ENCODE measurements around the gene HYCC2.
"Not testable (repeated sequence)": the region's sequence is repeated elsewhere in the genome, so short reads cannot be mapped to it uniquely, and the experiment has no call there.

Gene HYCC2

DNA sequence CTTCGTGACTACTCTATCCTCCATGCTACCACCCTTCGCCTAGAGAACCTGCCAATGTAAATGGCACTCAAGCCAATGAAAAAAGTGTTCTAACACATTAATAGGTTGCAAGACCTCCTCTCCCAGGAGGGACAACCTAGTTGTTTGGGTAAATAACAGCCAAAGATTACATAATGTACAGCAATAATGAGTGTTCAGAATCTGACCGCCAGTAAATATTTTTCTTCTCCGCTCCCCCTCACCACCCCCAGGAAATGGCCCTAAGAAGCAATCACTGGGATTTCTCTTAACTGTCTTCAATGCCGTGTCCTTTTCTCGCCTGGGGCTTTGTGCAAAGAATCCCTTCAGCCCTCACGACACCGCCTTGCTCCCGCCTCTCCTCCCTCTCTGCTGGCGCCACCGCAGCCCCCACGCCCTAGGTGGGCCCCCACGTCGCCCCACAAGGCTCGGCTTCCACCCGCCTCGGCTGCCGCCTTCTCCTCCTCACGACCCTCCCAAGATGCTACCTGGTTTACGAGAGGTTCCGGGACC, 458 bp downstream of the HYCC2 start:
- no peak for DNase-seq

DNA sequence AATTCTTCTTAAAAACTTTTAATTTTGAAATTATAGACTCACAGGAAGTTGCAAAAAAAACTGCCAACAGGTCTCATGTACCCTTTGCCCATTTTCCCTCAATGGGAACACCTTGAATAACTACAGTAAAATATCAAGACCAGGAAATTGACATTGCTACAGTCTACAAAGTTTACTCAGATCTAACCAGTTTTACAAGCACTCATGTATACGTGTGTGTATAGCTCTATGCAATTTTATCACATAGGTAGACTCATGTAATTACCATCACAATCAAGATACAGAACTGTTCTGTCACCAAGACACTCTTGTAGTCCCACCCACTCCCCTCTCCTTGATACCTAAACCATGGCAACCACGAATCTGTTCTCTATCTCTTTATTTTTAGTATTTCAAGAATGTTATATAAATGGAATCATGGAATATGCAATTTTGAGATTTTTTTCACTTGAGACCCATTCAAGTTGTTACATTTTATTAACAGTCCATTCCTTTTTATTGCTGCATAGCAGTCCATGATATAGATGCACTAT, 6.6 kb downstream of the HYCC2 start:
- no peak for DNase-seq

DNA sequence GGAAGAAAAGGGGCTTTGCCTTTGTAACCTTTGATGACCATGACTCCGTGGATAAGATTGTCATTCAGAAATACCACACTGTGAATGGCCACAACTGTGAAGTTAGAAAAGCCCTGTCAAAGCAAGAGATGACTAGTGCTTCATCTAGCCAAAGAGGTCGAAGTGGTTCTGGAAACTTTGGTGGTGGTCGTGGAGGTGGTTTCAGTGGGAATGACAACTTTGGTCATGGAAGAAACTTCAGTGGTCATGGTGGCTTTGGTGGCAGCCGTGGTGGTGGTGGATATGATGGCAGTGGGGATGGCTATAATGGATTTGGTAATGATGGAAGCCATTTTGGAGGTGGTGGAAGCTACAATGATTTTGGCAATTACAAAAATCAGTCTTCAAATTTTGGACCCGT, 8.0 kb downstream of the HYCC2 start:
- DNase-seq: not testable (repeated sequence)

DNA sequence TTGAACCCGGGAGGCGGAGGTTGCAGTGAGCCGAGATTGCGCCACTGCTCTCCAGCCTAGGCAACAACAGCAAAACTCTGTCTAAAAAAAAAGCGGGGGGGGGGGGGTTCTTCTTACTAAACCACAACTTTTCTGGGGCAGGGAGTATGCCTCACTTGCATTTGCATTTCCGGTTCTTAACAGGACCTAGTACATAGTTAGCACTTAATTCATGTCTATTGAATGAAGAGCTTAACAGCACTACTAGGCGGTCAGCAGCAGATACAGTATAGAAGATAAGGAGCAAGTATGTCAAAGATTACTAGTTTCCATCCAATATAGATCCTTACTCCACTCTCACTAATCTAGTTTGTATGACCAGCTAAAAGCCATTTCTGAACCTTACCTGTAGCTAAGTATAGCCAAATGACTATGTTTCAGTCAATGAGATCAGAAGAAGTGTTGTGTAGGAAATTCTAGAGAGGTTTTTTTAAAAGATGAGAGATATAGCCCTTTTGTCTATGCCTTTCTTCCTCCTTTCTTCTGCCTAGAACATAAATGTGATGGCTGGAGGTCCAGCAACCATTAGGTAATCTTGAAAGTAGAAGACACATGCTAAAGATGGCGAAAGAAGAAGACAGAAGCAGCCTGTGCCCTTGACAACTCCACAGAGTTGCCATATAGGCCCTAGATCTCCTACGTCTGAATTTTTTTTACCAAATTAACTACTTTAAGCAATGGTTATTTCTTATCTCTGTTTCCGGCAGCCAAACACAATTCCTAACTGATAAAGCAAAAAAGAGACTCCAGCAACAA, 11.3 kb downstream of the HYCC2 start:
- DNase-seq: no peak

DNA sequence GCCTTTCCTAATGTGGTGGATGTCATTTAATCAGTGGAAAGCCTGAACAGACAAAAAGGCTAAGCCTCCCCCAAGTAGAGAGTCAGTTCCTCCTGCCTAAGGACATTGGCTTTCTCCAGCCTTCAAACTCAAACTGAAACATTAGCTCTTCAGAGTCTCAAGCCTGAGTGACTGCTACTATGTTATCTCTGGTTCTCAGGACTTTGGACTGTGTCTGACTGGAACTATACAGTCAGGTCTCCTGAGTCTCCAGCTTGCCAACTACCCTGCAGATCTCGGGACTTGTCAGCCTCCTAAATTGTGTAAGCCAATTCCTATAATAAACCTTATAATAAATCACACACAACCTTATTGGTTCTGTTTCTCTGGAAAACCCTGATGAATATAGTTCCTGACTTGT, 12.6 kb downstream of the HYCC2 start:
- no peak for DNase-seq

DNA sequence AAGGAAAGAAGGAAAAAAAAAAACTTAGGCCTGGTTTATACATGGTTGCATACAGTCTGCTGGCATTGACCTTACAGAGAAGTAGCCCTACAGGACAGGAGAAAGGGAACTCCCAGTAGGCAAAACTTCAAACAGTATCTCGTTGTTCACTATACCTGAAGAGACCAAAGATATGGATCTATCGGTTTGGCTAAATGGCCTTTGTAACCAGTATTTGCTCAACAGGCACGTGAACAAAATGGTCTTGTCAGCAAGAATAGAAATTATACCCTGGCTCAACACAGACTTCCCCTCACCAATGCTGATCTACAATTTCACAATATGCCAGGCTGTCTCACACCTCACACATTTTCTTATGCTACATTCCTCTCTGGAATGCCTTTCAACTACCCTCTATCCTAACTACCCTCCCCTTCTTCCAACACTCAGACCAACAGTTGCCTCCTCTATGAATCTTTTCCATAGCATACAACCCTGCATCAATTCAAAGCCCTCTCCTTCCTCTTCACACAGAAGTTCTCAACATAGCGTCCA, 13.7 kb downstream of the HYCC2 start:
- no peak for DNase-seq

DNA sequence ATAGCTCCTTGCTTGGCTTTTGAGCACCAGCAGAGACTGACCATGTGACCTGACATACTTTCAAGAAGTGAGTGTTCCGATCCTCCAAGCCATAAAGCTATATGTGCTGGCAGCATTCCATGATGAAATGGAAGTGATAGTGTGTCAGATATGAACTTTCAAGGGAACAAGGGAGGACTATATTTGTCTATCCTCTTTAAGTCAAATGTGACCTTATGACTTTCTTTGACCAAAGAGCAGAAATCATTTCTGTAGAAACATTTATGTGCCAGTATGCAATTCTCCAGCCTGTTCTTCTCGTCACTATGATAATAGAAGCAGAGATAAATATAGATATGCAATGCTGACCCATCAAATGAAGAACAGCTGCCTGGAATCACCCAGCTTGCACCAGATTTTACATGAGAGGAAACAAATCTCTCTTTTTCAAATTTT, 14.4 kb downstream of the HYCC2 start:
- no peak for DNase-seq

DNA sequence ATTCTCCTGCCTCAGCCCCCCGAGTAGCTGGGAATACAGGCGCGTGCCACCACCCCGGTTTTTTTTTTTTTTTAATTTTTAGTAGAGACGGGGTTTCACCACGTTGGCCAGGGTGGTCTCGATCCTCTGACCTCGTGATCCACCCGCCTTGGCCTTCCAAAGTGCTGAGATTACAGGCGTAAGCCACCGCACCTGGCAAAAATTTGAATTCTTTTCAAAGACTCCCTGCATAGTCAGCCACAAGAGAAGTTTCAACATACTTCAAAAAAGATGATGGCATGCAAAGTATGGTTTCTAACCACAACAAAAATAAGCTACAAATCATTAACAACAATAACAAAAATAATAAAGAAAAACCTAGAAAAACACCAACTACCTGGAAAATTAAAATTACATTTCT, 22.0 kb downstream of the HYCC2 start:
- no peak for DNase-seq

DNA sequence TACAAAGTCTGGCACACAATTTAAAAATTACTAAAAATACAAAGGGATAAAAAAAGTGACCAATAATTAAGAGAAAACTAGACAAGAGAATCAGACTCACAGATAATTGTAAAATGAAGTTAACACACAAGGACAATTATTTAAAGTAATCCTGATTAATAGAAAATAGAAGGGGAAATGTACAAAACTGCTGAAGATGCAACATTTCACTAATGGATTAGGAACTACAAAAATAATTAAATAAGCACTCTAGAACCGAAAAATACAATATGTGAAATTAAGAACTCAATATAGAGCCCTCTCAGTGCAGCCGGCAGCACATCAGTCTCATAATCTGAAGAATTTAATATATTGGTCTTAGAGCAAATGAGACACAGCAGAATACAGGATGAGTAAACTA, 24.6 kb downstream of the HYCC2 start:
- DNase-seq: no peak

DNA sequence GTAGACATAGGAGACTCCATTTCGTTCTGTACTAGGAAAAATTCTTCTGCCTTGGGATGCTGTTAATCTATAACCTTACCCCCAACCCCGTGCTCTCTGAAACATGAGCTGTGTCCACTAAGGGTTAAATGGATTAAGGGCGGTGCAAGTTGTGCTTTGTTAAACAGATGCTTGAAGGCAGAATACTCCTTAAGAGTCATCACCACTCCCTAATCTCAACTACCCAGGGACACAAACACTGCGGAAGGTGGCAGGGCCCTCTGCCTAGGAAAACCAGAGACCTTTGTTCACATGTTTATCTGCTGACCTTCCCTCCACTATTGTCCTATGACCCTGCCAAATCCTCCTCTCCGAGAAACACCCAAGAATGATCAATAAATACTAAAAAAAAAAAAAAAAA, 28.4 kb downstream of the HYCC2 start:
- DNase-seq: not testable (repeated sequence)

DNA sequence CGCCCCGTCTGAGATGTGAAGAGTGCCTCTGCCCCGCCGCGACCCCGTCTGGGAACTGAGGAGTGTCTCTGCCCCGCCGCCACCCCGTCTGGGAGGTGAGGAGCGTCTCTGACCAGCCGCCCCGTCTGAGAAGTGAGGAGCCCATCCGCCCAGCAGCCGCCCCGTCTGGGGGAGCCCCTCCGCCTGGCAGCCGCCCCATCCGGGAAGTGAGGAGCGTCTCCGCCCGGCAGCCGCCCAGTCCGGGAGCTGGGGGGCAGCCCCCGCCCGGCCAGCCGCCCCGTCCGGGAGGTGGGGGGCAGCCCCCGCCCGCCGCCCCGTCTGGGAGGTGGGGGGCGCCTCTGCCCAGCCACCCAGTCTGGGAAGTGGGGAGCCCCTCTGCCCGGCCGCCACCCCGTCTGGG, 29.0 kb downstream of the HYCC2 start:
- not testable (repeated sequence) for DNase-seq

DNA sequence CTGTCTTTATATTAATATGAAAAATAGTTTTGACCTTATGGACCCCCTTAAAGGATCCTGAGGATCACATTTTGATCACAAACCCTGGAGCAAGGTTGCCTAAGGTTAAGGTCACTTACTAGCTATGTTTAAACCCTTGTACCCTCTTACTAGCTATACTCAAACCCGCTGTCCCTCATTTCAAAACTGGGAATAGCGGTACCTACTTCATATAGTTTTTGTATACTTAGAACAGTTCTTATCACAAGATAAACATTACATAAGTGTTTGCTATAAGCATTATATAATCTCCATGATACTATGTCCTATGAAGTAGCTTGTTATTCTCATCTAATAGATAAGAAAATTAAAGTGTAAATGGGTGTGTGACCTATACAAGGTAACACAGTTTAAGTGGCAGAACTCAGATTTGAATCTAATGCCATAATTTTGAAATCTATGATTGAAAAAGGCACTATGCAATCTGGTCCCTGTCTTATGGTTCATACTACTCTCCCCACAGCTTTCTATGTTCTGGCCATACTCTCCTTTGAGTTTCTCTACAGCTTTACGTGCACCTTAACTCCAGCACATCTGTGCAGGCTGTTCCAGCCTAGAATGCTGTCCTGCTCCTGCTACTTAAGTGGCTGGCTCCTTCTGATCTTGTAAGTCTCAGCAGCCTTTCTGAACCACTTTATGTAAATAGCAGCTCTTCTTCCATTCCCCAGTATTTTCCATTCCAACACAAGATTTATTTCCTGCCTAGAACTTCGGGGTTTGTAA, 30.4 kb downstream of the HYCC2 start:
- DNase-seq: no peak

DNA sequence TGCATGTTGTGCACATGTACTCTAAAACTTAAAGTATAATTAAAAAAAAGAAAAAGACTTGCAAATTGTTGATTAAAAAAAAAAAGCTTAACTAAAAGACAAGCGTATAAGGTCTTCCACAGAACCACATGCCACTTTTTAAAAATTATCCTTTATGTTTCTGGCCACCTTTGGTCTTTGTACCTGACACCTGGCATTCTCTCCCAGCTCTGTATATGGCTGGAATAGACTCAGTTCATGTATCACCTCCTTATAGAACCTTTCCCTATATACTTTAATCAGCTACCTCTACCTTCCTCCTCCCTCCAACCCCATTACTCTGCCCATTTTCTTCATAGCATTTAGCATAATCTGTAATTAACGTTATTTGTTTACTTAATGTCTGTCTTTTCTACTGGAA, 32.6 kb downstream of the HYCC2 start:
- DNase-seq: no peak

DNA sequence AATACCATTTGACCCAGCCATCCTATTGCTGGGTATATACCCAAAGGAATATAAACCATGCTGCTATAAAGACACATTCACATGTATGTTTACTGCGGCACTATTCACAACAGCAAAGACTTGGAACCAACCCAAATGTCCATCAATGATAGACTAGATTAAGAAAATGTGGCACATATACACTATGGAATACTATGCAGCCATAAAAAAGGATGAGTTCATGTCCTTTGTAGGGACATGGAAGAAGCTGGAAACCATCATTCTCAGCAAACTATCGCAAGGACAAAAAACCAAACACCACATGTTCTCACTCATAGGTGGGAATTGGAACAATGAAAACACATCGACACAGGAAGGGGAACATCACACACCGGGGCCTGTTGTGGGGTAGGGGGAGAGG, 33.1 kb downstream of the HYCC2 start:
- DNase-seq: not testable (repeated sequence)

DNA sequence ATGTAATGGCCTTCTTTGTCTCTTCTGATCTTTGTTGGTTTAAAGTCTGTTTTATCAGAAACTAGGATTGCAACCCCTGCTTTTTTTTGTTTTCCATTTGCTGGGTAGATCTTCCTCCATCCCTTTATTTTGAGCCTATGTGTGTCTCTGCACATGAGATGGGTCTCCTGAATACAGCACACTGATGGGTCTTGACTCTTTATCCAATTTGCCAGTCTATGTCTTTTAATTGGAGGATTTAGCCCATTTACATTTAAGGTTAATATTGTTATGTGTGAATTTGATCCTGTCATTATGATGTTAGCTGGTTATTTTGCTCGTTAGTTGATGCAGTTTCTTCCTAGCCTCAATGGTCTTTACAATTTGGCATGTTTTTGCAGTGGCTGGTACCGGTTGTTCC, 37.1 kb downstream of the HYCC2 start:
- DNase-seq: not testable (repeated sequence)

DNA sequence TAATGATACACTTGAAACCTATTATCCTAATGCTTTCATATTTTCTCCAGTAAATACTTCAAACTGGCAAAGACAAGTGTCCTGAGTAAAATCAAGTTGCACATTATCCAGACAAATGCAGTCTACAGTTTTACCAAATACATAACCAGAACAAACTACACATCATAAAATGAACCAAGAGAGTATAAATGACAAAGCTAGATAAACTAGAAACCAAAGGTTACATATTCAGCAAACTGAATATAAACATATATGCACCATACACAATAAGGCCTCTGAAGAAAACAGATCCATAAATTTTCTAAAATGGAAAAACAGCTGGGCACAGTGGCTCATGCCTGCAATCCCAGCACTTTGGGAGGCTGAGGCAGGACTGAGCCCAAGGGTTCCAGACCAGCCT, 47.0 kb downstream of the HYCC2 start:
- DNase-seq: no peak

DNA sequence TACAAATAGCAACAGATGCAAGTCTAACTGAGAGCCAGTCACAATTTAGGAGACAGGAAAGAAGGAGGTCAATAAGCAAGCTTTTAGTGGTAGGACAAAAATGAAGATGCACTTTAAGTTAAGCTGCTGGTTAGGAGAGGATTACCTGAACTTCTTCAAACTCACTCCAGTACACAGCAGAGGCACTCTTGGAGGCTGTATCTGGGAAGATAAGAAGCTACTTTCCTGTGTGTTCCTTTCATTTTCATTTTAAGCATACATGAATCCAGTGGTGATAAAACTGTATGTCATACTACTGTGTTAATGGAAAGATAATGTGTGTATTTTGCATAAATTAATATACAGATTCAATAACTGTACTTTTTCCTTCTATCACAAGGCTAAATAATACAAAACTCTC, 49.6 kb downstream of the HYCC2 start:
- no peak for DNase-seq

Measured in activated effector memory CD4-positive, alpha-beta T cell treated with anti-CD3 and anti-CD28 coated beads, Interleukin-2, amount 50 U/mL, for 16 hours (primary cell).